MM.1S (cell line): ENCODE data around the gene FOXQ1.

Experiments
- EZH2phosphoT487 ChIP-seq: fragments of 300-600 bp; sonication (generic); IDR thresholded peaks from 2 replicates; pipeline ENCODE4 v1.6.1; 2018; ENCODE audit warnings: antibody characterized with exemption, low read length
- TF ChIP-seq, protein P1 (sequence below): fragments of 300-600 bp; sonication (generic); IDR thresholded peaks from 2 replicates; pipeline ENCODE4 v1.5.1; 2016; ENCODE audit warnings: antibody characterized with exemption, low read length, mixed read lengths

DNA sequence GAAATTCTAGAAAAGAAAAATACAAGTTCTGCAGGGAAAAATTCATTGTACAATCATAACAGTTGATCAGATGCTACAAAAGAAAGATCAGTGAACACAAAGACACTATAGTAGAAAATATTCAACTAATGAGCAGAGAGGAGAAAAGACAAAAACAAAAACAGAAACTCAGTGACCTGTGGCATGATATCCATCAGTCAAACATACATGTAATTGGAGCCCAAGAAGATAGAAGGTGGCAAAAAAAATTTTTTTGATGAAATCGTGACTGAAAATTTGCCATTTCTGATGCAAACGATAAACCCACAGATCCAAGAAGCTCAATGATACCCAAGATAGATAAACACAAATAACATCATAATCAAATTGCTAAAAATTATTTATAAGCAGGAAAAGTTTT, 13.1 kb upstream of the FOXQ1 start:
- TF ChIP-seq, protein P1, sequence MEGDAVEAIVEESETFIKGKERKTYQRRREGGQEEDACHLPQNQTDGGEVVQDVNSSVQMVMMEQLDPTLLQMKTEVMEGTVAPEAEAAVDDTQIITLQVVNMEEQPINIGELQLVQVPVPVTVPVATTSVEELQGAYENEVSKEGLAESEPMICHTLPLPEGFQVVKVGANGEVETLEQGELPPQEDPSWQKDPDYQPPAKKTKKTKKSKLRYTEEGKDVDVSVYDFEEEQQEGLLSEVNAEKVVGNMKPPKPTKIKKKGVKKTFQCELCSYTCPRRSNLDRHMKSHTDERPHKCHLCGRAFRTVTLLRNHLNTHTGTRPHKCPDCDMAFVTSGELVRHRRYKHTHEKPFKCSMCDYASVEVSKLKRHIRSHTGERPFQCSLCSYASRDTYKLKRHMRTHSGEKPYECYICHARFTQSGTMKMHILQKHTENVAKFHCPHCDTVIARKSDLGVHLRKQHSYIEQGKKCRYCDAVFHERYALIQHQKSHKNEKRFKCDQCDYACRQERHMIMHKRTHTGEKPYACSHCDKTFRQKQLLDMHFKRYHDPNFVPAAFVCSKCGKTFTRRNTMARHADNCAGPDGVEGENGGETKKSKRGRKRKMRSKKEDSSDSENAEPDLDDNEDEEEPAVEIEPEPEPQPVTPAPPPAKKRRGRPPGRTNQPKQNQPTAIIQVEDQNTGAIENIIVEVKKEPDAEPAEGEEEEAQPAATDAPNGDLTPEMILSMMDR, result no peak
- no peak for TF ChIP-seq EZH2phosphoT487
